NCI-H2107 (cell line): ENCODE data around the gene RDH12.

Source experiments
- DNase-seq: peaks from one replicate; lab custom pipeline; 2025; lab: John Stamatoyannopoulos, UW

Gene RDH12

DNA sequence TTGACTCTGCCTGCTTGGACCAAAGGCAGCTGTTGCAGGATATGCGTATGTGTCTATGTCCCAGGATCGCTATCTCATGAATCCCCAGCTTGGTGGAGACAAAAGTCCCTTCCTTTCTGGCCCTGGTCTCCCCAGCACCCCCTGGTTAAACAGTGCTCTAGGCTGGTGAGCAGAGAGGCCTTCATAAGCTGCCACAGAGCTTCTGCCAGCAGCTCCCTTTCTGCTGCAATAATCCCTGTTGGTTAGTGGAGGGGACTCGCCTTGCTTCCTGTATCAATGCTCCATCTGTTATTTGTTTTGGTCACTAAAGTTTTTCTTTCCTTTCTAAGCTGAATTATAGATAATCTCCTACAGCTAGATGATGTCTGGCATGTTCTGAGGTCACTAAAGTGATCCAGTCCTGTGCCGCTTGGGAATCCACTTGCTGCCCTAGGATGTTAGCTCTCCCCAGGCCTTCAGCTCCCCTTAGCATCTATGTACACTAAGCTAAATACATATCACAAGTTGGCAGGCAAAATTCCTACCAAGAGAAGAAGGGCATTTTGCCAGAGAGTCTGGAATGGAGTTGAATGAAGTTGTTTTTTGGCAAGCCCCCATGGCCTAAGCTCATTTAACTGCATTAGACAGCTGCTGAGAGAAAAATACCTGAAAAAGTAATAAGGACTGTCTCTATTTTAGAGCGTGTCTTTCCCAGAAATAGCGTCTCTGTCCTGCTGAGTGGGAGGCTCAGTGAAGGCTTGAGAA, 47.8 kb downstream of the RDH12 start:
- DNase-seq = no peak

GRCh38 chr14:67756496-67756895, 54.8 kb downstream of the RDH12 start:
- DNase-seq = no peak

DNA sequence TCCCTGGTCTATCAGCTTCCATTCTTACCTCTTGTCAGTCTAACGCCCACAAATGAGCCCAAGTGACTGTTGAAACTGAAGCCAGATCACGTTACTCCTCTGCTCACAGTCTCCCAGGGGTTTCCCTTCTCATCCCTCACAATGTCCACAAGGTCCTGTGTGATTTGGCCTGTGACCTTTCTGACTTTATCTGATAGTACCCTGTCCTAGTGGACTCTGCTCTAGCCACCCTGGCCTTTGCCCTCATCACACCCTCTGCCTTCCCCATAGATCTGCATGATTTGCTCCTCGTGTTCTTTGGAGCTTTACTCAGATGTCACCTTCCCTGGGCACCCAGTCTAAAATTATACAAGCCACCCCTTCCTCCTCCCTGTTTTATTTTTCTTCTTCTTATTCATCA, 55.5 kb downstream of the RDH12 start:
- DNase-seq = no peak

DNA sequence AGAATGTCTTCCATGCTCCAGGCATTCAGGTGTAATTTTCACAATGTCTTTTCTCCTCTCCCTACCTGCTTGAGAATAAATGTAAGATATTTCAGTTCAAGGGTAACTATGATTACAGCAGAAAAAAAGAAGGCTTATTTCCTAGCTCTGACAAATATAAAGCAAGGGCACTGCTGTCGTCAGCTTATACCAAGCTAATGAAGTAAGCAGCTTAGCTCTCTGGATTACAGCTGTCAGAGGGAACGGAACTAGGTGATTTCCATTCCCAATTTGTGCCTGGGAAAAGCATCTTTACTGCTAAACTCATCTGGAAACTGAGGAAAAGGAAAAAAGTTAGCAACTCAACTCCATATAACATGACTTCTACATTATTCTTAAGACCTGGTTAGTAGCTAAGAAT, 58.2 kb downstream of the RDH12 start:
- no peak for DNase-seq

DNA sequence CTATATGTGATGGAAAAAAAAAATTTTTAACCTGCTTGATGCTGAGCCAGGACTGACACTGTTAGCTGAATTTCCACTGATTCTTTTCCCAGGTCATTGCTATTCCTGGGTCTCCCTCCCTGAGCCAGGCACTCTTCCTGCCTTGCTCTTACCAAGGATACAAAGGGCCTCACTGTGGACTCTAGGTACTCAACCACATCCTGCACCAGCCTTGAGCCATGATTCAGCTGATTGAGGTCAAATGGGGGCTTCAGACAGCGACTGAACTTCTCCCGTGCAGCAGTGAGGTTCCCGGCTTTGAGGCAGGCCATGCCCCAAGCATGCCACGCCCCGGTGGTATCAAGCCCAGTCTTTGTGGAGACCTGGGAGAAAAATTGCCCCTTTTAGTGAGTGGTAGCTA, 60.4 kb downstream of the RDH12 start:
- no peak for DNase-seq

DNA sequence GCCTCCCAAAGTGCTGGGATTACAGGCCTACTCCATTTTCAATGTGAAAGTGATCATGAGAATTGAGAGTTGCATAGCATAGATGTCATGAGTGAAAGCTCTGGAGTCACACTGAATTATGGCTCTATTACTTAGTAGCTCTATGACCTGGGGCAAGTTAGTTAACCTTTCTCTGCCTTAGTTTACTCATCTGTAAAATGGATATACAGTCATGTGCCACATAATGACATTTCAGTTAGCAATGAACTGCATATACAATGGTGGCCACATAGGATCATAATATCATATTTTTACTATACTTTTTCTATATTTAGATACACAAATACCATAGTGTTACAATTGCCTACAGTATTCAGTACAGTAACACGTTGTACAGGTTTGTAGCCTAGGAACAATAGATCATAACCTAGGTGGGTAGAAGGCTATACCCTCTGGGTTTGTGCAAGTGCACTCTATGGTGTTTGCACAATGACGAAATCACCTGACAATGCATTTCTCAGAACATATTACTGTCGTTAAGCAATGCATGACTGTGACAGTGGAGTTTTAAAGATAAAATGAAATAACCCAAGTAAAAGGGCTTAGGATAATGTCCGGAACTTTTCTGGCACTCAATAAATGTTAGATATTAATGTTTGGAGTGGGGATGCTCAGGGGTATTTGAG, 61.6 kb downstream of the RDH12 start:
- no peak for DNase-seq

GRCh38 chr14:67764496-67764895, 62.8 kb downstream of the RDH12 start:
- DNase-seq = no peak

GRCh38 chr14:67765192-67765834, 63.6 kb downstream of the RDH12 start:
- DNase-seq = no peak

DNA sequence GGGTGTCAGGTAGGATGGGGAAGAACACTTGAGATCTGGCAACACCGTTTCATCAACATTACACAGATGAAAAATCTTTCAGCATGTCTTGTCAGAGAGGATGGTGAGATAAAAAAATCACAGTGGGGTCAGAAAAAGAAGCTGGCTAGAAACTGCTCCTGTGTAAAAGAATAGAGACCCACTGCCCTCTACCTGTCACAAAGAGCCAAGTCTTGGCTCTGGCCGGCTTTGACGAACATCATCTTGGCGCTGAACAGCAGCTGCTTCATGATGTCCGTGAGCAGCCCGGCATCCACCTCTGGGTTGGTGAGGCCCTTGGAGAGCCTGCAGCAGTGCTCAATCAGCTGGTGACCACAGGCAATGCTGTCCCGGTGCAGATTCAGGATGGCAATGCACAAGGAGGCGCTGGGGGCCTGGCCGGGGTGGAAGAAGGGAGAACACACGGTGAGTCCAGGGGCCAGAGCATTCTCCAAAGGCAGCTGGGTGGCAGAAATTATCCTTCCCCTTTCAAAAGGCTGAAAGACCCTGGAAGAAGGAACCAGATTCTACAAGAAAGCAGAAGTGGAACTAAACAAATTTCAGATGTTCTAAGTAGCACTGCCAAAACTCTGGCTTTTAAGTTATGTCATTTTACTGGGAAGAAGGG, 64.5 kb downstream of the RDH12 start:
- no peak for DNase-seq

- no peak for DNase-seq
Observed at GRCh38 chr14:67768219-67768618, 66.5 kb downstream of the RDH12 start.

DNA sequence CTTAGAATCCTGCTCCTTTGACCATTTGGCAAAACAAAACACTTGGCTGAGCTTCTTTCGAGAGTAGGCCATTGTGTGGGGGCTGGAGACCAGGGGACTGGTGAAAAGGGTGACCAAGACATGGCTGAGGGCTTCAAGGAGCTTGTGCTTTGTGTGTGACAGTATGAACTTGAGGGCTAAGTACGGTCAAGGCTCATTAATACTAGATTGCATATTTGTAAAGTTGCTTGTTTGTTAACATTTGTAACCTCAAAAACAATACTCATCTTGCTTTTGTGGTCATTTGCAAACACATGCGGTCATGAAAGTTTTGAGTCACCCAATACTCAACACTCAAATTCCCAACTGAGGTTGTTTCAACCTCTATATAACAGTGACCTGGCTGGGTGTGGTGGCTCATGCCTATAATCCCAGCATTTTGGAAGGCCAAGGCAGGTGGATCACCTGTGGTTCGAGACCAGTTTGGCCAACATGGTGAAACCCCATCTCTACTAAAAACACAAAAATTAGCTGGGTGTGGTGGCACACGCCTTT, 72.2 kb downstream of the RDH12 start:
- no peak for DNase-seq

- no peak for DNase-seq
Observed at GRCh38 chr14:67776653-67777322, 75.1 kb downstream of the RDH12 start.

- DNase-seq = no peak
Observed at GRCh38 chr14:67778792-67779191, 77.1 kb downstream of the RDH12 start.

DNA sequence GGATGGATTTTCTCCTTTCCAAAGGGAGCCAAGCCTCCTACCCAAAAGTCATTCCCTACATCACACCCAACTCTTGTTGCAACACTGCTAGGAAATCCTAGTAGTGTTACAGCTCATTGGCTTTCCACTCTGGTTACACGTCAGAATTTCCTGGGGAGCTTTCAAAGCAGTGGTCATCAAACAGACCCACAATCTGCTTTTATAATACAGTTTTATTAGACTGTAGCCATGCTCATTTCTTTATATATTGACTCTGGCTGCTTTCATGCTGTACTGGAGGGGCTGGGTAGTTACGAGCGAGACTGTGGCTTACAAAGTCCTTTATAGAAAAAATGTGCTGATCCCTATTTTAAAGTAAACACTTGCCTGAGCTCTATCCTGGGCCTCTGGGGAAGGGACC, 80.4 kb downstream of the RDH12 start:
- DNase-seq = no peak
